ENCODE data around the gene SERPINB3. TPM values are rescaled to one million over a fixed set of nuclear protein-coding genes. Genes with fewer than 3 reads are reported as not detected.

SERPINB3 gene
- total and polyA plus RNA-seq, 8 donors: 0.61 to 46.5 (median 1.2) TPM; not detected in 4

DNA sequence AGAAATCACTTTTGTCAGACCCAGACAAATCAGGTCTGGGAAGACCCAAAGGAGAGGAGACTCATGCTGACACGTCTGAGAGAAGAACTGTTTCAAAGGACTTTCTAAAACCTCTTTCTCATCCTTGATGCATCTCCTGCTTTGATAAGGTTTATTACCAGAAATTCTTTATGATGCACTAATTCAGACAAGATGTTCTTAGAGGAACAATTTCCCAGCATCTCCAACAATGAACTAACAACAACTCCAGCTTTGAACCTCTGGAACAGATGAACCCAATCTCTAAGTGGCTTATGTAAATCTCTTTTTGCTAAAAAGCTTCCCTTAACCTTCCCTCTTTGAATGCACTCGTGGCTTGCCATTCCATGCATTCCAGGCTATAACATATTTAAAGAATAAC lies 25.2 kb upstream of the SERPINB3 start:
- Histone ChIP-seq H3K9me3 (peaks cover 0 to 8% (median 0%) of the 10 kb centered on the region in 4 donors), H3K4me3 (no peak overlapping the region), H3K27me3 (no peaks in the 10 kb centered on the region), H3K27ac (no peak overlapping the region), H3K4me1 (peaks cover 0 to 12% (median 3%) of the 10 kb centered on the region in 4 donors), H3K36me3 (no peaks in the 10 kb centered on the region)
- intact Hi-C loops (cut with DNase I; ENCODE audit: low total_unique reads): no loop called here
- 56 to 84% (median 69%) methylated on average over 2 of the region's 2 CpGs for WGBS, 5 donors
- TF ChIP-seq POLR2AphosphoS5 (IDR thresholded peaks at IDR 0.05) (no peak), POLR2A (IDR thresholded peaks at IDR 0.05) (no peak), CTCF (IDR thresholded peaks at IDR 0.05) (no peak), EP300 (IDR thresholded peaks at IDR 0.05) (no peak)
- no peak for DNase-seq

DNA sequence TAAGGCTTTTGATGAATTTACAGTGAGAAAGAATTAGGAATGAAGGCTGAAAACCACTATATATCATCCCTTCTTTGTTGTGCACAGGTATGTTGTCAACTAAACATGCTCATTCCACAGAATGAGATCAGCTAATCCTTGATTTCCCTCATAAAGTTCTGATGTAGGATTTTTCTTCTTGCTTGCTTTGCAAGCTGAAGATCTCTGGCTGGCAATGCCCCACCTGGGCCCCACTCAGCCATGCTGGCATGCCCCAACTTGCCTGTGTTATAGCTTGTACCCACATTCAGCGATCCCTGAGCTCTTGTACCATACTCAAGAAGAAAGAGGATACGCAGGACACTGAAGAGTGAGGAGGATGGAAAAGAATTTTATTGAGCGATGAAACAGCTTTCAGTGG lies 23.0 kb upstream of the SERPINB3 start:
- Histone ChIP-seq H3K4me3 (no peak overlapping the region), H3K27me3 (no peaks in the 10 kb centered on the region), H3K36me3 (no peaks in the 10 kb centered on the region), H3K4me1 (peaks cover 0 to 17% (median 3%) of the 10 kb centered on the region in 4 donors), H3K27ac (no peak overlapping the region), H3K9me3 (no peaks in the 10 kb centered on the region)
- no peak for DNase-seq
- no peak for TF ChIP-seq POLR2A (IDR thresholded peaks at IDR 0.05)
- TF ChIP-seq POLR2AphosphoS5 (IDR thresholded peaks at IDR 0.05): no peak
- no peak for TF ChIP-seq CTCF (IDR thresholded peaks at IDR 0.05)
- 93 to 97% (median 95%) methylated on average over 3 of the region's 3 CpGs for WGBS, 5 donors
- intact Hi-C loops (cut with DNase I; ENCODE audit: low total_unique reads): no loop called here

GRCh38 chr18:63683890-63684289 lies 22.2 kb upstream of the SERPINB3 start:
- 63 to 74% (median 64%) methylated on average over 5 of the region's 5 CpGs for WGBS, 5 donors
- H3K36me3 ChIP-seq: no peaks in the 10 kb centered on the region
- peak overlapping the region in 3 of 5 donors; percentile 51 to 80 (median 80) for H3K27ac ChIP-seq
- no peaks in the 10 kb centered on the region for H3K9me3 ChIP-seq
- peaks cover 0 to 17% (median 3%) of the 10 kb centered on the region in 4 donors for H3K4me1 ChIP-seq
- TF ChIP-seq POLR2A (IDR thresholded peaks at IDR 0.05) (no peak), EP300 (IDR thresholded peaks at IDR 0.05) (no peak), POLR2AphosphoS5 (IDR thresholded peaks at IDR 0.05) (no peak), CTCF (IDR thresholded peaks at IDR 0.05) (no peak)
- H3K4me3 ChIP-seq: no peak overlapping the region
- DNase-seq: no peak
- no peaks in the 10 kb centered on the region for H3K27me3 ChIP-seq
- intact Hi-C loops (cut with DNase I; ENCODE audit: low total_unique reads): no loop called here

DNA sequence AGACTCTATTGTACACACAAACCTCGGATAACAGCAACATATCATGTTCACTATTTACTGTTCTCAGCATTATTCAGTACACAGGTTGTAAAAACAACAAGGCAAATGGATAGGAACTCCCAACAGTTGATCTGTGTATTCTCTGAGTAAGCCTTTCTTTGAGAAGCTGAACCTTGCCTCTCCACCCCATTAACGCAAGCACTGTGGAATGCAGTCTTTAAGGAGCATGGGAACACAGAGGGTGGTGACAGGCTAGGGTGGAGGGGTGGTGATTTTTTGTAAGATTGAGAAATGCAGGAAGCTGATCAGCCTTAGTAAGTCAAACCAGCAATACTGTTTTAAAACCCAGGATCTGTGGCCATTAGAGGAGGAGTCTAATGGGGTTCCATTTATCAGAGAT lies 21.5 kb upstream of the SERPINB3 start:
- peak overlapping the region; percentile 55 to 80 (median 64) for H3K27ac ChIP-seq
- H3K9me3 ChIP-seq: no peaks in the 10 kb centered on the region
- no peaks in the 10 kb centered on the region for H3K36me3 ChIP-seq
- WGBS, 5 donors: 12 to 35% (median 18%) methylated on average over 2 of the region's 2 CpGs
- peaks cover 0 to 17% (median 3%) of the 10 kb centered on the region in 4 donors for H3K4me1 ChIP-seq
- peak; percentile 34 to 85 for DNase-seq
- H3K4me3 ChIP-seq: no peak overlapping the region
- intact Hi-C loops (cut with DNase I; ENCODE audit: low total_unique reads): no loop called here
- TF ChIP-seq POLR2AphosphoS5 (IDR thresholded peaks at IDR 0.05) (peak in 2 of 3 donors; percentile 51 to 65), EP300 (IDR thresholded peaks at IDR 0.05) (no peak)
- no peaks in the 10 kb centered on the region for H3K27me3 ChIP-seq

All from stomach (tissue), 9 donors.